IPS DF 4.7 (cell line): ENCODE data around the gene ACOXL.

Source experiments
- DNase-seq: peaks from one replicate; pipeline ENCODE4 v3.0.0-alpha.2; 2013; ENCODE audit warnings: low spot score; ENCODE audit errors: extremely low read depth

Gene ACOXL

DNA sequence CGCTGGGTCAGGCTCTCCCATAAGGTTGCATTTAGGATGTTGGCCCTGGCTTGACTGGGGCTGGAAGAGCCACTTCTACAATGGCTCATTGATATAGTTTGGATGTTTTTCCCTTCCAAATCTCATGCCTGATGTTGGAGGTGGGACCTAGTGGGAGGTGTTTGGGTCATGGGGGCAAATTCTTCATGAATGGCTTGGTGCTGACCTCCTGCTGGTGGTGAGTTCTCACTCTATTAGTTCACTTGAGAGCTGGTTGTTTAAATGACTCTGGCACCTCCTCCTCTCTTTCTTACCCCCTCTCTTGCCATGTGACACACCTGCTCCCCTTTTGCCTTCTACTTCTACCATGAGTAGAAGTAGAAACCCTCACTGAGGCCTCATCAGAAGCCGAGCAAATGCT lies 20.5 kb downstream of the ACOXL start:
- DNase-seq: no peak

- DNase-seq: no peak
Observed at GRCh38 chr2:110755491-110756078, 23.2 kb downstream of the ACOXL start.

- no peak for DNase-seq
Observed at GRCh38 chr2:110759411-110759810, 27.0 kb downstream of the ACOXL start.

GRCh38 chr2:110764931-110765330 lies 32.6 kb downstream of the ACOXL start:
- DNase-seq: no peak

DNA sequence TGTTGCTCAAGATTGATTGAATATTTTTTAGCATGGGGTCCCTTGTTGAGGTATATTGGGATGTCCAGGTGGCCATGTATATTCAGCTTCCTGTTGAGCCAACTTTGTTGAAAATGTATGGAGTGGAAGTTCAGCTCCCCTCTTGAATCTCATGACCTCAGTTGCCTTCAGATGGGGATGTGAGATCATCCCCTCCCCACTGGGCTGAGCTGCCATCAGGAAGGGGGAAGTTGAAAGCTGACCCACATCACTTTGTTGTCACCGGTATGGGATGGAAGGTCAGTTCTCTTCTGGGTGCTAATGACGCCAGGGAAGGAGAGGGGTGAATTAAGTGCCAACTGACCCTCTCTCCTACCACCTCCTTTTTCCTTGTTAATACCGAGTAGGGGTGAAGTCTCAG lies 33.9 kb downstream of the ACOXL start:
- no peak for DNase-seq

GRCh38 chr2:110768591-110768990 lies 36.2 kb downstream of the ACOXL start:
- DNase-seq: no peak

GRCh38 chr2:110770404-110770958 lies 38.1 kb downstream of the ACOXL start:
- no peak for DNase-seq

DNA sequence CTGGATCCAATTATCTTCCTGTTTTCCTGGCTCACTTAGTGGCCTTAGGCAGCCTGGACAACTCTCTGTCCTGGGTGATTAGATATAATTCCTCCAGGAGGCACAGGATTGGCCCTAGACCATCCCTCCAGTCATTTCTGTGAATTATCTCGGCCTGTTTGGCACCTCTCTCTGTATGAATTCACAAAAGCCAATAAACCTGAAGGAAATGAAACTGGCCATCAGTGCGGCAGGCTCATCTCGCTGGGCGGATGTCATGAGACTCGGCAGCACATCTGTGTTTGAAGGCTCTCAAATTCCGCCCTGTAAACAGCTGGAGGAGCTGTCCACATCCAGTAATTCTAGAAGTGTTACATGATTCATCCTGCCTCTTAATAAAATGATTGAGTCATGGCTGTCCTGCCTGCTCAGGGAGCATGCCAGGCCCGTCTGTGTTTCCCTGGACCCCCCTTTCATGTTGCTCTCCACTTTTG lies 38.6 kb downstream of the ACOXL start:
- no peak for DNase-seq

GRCh38 chr2:110771547-110772382 lies 39.4 kb downstream of the ACOXL start:
- DNase-seq: peak; percentile 28

DNA sequence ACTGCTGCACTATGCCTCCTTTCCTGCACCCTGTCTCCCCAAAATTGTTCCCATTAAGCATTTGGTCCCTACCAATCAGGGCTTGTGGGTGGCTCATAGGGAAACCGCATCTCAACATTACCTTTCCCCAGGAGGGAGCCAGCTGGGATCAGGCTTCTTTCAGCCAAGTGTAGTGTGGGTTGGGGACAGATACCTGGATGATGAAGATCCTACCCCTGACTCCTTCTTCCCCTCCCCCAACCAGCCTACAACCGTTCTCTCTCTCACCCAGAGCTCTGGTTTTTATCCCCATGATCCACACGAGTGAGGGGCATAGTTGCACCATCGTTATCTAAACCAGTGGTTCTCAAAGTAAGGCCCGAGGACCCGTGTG lies 40.0 kb downstream of the ACOXL start:
- no peak for DNase-seq

DNA sequence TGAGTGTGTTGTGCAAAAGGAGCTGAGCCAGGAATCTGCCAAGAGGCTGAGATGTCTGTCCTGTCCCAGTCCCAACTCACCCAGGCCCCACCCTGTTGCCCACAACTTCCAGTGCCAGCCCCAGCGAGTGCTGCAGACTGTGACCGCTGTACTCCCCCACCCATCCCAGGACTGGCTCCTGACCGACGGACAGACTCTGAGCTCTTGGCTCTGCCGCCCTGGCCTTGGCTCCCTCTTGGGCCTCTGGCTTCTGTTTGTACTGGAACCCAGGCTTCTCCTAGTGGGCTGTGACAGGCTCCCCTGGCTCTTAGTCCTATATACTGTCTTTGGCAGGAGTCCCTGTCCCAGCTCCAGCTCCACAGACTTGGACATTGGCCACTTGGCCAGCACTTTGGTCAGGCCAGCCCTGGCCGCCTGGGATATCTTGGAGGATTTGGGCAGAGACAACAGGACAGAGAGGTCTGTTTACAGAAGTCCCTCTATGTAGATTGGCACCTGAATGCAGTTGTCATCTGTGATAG lies 41.1 kb downstream of the ACOXL start:
- no peak for DNase-seq

DNA sequence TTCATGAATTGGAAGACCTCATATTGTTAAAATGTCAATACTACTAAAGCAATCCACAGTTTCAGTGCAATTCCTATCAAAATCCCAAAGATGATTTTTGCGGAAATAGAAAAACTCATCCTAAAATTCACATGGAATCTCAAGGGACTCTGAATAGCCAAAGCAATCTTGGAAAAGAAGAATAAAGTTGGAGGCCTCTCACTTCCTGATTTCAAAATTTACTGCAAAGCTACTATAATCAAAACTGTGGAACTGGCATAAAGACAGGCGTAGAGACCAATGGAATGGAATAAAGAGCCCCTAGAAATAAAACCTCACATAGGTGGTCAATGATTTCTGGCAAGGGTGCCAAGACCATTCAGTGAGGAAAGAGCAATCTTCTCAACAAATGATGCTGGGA lies 42.3 kb downstream of the ACOXL start:
- DNase-seq: no peak

GRCh38 chr2:110777531-110778311 lies 45.3 kb downstream of the ACOXL start:
- no peak for DNase-seq

DNA sequence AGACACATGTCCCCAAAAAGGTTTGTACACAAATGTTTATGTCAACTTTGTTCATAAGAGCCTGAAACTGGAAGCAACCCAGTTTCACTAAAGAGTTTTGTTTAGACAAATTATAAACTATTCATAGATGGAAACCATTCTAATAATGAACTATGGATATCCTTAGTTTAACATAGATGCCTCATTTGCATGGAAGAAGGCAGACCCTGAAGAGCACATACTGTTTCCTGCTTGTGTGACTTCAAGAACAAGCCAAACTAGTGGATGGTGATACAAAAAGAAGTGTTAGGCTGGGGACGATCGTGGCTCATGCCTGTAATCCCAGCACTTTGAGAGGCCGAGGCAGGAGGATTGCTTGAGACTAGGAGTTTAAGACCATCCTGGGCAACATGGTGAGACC lies 48.1 kb downstream of the ACOXL start:
- no peak for DNase-seq

DNA sequence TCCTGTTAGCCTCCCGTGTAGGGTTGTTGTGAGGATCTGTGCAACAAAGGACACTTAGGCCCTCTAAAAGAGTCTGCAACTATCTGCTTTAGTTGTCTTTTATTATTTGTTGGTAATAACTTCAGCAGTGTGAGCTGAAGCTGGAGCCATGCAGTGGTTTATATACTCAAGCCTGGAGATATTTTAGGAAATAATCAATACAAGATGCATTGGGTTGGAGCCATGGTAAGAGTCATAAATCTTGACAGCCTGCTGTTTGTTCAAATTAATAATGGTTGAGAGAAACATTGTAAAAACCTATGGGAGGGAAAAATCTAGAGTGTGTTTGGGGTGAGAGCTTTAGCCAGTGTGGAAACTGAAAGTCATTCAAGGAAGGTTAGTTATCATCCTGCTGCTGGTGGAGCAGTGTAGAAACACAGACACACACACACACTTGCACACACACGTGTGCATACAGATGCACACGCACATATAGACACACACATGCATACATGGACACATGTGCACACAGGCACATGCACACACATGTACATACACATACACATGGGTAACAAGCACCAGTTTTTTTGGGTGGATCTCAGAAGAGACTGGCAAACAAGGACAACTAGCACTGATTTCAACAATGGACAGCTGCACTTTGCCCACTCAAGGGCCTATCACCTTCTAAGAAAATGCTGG lies 51.0 kb downstream of the ACOXL start:
- no peak for DNase-seq

- DNase-seq: no peak
Observed at GRCh38 chr2:110784047-110784631, 51.8 kb downstream of the ACOXL start.

DNA sequence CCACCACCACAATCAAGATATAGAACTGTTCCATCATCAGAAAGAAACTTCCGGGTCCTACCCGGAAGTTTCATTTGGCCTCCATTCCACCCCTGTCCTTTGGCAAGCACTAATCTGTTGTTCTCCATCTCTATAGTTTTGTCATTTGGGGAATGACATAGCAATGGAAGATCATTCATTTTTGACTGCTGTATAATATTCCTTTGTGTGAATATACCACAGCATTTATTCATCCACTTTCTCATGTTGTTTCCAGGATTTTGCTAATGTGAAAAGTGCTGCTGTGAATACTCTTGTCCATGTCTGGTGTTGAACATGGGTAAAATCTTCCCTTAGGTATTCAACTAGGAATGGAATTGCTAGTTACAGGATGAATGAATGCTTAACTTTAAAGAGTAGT lies 53.1 kb downstream of the ACOXL start:
- no peak for DNase-seq

DNA sequence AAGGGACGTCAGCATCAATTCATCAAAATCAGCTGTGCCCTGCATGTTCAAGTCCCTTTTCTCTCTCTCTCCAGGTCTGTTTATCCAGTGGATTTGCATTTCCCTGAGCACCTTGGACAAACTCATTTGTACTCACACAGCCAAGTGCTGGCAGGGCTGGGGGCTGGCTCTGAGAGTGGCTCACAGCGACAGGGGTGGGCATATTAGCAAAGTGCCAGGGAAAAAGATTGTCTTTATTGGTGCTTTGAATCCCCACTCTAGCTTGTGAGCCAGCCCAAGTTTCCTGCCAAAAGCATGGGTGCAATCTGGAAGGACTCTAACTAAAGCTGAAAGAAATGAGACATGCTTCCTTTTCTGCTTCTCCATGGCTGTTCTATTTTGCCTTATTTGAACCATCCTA lies 56.6 kb downstream of the ACOXL start:
- no peak for DNase-seq

GRCh38 chr2:110789706-110790105 lies 57.3 kb downstream of the ACOXL start:
- DNase-seq: no peak

GRCh38 chr2:110790907-110791306 lies 58.5 kb downstream of the ACOXL start:
- no peak for DNase-seq

- DNase-seq: no peak
Observed at GRCh38 chr2:110791435-110791834, 59.1 kb downstream of the ACOXL start.
